CD4-positive, alpha-beta T cell treated with Interleukin-12 subunit alpha and Interleukin-12 subunit beta, for 1 hour (primary cell): ENCODE results near the gene MRPS6.

Experiments
- DNase-seq: peaks from one replicate; pipeline ENCODE4 v3.0.0-alpha.2; 2020

Gene MRPS6

DNA sequence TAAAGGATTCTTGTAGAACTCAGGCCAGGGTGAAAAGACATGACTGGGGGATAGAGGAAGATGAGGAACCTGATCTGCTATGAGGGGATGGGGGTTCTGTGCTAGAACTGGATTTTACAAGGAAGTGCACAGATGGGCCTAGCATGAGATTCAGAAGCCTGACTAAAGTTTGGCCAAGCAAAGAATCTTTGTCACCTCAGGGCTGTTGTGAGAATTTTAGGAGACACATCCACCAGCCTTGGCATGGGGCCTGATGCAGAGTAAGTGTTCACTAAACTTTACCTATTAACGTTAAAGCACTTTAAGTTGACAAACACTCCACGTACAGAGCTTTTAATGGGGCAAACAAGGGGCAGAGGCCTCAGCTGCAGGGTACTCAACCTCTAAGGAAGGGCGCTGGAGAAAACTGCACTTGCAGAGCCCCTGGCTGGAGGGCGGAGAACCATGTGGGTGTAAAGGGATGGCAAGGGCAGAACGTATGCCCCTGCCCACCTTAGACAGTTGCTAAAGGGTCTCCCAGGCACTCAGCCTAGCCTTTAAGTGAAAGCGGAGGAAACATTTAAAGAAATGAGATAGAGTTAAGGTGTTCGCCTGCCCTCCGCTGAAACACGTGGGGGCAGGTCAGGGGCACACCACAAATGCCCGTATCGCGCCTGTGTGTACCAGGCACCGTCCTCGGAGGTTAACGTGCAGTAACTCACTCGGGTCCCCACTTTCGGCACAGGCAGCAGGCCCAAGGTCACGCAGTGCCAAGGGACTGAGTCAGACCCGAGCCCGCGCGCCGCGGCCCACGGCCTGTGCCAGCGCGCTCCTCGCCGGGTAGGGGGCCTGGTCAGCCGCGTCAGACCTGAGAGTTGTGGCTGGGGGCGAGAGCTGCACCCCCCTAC, 990 bp upstream of the MRPS6 start:
- DNase-seq = no peak

DNA sequence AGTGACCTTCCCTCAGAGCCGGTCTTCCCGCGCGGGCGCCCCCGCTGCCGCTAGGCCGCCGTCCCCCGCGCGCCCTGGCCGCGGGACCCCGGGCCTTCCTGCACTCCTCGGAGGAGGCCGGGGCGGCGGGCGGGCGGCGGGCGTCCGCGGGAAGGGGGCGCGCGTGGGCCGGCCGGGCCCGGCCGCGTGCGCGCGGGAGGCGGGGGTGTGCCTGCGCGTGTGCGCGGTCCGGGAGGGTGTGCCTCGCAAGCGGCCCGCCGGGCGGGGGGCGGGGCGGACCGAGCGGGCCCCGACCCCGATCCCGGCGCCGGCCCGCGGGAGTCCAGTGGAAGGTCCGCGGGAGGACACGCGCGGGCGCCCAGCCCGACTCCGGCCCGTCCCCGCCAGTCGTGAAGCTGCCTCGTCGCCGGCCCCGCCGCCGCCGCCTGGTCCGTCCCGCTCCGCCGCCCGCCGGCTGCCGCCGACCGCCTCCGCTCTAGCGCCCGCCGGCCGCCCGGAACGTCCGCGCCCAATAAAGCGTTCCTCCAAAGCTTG, 438 bp downstream of the MRPS6 start:
- DNase-seq = peak; percentile 65

DNA sequence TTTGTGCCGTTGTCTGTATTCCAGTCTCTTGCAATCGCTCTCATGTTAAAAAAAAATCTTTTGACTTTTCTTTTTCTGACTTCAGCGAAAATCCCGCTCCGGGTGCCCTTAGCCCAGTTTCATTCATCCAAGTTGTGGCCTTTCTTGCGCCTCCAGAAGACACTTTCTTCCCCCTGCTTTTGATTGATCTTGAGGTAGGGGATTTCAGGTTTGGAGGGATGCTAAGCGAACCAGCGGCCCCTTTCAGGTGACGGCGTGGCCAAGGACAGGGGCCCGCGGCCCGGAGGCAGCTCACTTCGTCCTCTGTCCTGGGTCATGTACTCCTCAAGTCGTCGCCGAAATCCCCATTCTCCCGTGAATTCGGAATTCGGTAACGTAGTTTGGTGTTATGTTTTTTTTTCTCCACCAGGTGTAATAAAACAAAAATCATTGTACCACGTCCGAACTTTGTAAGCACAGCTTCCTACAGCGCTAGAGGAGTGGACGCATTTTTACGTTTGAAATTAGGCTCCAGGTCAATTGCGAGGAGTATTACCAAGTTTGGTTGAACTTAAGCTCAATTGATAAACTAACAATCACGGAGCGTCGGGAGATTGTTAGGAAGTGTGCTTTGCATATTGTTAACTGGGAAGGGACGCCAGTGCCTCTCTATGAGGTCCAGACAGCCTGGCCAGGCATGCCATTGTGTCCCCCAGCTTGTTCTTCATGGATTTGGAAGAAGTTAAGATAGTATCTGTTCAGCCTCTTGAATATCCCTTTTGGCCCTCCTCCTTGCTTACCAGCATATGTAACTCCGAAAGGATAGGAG, 1.1 kb downstream of the MRPS6 start:
- peak; percentile 13 for DNase-seq

- DNase-seq = no peak
Measured at GRCh38 chr21:34075091-34075425, 1.7 kb downstream of the MRPS6 start.

- DNase-seq = no peak
Measured at GRCh38 chr21:34075760-34076660, 2.6 kb downstream of the MRPS6 start.

DNA sequence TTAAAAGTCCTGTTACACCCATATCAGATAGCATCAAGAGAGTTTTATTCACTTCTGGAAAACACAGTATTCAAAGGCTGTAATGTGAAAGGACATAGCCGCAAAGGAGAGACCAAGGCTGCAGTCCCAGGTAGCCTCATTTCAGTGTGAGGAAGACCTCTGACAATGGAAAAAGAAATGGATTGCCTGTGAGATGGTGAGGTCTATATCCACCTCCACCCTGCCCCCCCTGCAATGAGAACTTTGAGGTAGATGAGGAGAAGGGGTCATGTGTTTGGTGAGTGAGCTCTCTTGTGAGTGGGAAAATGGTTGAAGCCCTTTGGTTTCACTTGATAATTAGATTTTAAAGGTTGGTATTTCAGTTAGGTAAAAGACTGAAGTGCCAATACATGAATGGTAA, 3.5 kb downstream of the MRPS6 start:
- no peak for DNase-seq

- no peak for DNase-seq
Measured at GRCh38 chr21:34077888-34078287, 4.5 kb downstream of the MRPS6 start.

DNA sequence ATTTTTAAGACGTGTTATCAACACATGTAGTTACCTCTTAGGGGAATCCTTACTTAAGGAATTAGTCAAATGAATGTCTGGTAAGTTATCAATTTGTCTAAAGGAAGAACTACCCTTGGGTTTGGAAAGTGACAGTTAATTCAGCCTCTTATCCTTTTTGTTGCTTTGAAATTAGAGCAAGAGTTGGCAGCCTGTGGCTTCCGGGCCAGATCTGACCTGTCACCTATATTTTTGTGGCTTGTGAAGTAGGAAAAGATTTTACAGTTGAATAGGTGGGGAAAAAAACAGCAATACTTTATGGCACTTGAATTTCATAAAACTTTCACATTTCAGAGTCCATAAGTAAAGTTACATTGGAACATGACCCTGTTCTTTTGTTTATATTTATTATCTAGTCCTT, 5.5 kb downstream of the MRPS6 start:
- DNase-seq = peak; percentile 36

GRCh38 chr21:34080710-34081109, 7.3 kb downstream of the MRPS6 start:
- DNase-seq = no peak

GRCh38 chr21:34082769-34083168, 9.4 kb downstream of the MRPS6 start:
- no peak for DNase-seq

DNA sequence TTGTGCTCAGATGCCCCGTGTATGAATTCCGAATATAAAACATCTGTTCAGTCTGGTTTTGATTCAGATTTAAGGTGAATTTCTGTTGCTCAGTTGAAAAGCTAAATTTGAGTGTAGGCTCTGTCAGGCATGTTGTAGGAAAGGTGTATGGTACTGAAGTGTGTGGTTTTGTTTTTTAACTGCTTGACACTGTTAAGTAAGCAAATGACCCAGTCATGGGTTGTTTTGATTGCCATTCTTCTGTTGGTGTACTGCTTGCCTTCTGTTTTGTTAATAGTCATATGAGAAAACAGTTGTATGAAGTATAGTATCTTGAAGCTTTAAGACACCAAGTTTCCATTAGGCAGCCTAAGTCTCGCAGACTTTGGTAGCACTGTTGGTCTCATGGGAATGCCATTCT, 10.0 kb downstream of the MRPS6 start:
- no peak for DNase-seq

GRCh38 chr21:34085129-34085528, 11.8 kb downstream of the MRPS6 start:
- no peak for DNase-seq

DNA sequence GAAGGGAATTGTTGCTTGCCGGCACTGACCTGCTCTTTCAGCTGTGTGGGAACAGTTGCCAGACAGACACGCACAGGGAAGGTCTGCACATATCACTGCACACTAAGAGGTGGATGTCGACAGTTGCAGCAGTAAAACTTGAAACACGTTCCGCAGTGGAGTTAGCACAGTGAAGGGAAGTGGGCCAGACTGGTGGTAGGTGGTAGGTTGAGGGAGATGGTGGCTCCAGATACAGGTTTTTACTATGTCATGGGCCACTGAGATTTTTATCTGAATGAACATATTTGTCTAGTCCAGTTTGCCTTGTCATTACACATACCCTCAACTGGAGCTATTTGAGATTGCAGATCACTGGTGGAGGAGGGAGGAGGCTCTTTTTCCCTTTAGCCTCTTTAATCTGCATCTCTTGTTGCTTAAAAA, 13.5 kb downstream of the MRPS6 start:
- DNase-seq = peak; percentile 23

- DNase-seq = no peak
Measured at GRCh38 chr21:34088752-34089151, 15.4 kb downstream of the MRPS6 start.

- no peak for DNase-seq
Measured at GRCh38 chr21:34091032-34091431, 17.7 kb downstream of the MRPS6 start.

- no peak for DNase-seq
Measured at GRCh38 chr21:34091607-34092006, 18.2 kb downstream of the MRPS6 start.

DNA sequence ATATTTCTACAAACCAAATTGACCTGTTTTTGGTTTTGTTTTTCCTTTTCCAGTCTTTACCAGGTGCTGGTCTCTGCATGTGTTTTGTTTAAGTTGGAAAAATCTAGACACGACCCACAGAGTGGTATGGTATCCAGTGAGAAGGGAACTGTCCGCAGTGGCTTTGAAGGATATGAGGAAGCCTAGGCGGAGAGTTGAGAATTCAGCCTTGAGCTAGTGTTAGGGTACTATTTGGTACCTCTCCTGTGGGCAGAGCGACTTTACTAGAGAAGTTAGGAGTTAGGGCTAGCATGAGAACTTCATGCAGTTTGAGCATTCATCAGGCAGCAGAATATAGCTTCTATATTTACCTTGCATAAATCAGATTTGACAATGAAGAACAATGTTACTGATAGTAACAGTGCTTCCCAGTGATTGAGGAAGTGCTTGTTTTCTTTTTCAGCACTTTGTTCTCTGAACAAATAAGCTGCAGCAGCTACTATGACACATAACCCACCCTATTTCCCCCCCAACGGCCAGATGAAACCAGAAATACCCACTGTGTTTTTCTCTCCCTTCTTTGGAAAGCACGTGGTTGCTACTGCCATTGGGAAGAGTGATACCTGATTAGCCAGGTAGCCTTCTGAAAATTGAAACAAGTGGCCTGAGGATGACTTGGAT, 19.0 kb downstream of the MRPS6 start:
- DNase-seq = no peak

DNA sequence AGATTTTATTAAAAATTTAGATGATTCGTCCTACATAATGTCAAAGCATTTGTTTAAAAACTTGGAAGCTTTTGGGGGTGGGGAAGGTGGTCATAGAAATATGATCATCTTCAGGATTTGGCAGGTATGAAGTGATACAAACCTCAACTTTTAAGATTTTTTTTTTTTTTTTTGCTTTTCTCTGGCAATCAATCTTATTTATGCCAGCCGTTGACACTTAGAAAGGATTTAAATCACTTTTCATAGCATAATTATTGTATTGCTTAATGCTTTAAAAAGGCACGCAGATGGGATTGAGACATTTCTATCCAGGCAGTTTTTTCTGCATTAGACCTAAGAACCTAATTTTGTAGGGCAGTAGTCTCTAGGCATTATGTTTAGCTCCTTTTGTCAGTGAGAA, 19.7 kb downstream of the MRPS6 start:
- DNase-seq = no peak

DNA sequence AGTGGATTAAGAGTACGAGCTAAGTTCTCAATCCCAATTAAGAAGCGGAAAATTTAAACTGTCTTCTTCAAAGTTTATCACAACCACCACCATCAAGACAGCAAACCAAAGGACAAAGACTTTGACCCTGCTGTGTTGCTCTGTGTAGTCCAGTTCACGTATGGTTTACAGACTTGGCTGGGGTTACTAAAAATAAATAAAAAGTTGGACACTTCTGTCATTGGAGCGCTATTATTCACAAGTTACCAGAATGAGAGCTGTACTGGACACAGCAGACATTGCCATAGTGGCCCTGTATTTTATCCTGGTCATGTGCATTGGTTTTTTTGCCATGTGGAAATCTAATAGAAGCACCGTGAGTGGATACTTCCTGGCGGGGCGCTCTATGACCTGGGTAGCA, 21.6 kb downstream of the MRPS6 start:
- no peak for DNase-seq

DNA sequence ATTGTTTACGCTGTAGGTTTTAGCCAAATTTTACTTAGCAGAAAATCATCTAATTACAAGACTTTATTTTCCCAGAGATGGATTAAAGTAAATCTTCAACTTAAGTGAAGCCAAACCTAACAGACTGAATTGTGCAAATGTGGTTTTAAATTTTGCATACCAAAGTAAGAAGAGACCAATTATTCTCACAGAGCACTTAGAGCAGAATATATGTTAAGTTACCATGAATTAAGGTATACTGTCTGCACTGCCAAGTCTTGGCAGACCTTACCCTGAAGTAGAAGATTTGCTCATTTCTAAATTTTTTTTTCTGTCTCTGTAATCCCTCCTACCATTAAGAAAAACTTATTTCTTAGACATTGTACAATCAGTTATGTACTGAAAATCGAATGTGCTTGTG, 24.1 kb downstream of the MRPS6 start:
- no peak for DNase-seq

GRCh38 chr21:34100337-34100736, 27.0 kb downstream of the MRPS6 start:
- no peak for DNase-seq

- DNase-seq = no peak
Measured at GRCh38 chr21:34100790-34101189, 27.4 kb downstream of the MRPS6 start.
